ENCODE data around the gene RAD51B.

The RAD51B gene

DNA sequence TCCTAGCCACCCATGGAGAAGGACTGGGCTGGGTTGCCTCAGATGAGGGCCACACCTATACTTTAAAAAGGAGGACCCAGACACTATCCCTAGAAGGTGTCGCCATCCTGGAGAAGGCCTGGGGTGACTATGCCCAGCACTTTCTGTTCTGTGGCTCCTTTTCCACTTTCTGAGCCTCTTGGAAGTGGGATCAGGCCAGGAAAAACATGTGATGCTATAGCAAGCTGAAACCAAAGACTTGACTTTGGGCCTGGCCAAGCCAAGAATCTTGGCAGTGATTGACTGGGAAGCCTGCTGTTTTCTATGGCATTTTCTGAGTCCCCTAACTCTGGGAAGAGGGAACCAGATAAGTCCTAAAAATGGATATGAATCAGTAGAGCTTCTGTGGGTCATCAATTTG is 641.0 kb downstream of the RAD51B start:
- no peak for DNase-seq

- DNase-seq, result no peak
Measured at GRCh38 chr14:68461086-68461485, 641.5 kb downstream of the RAD51B start.

GRCh38 chr14:68462683-68463082 is 643.1 kb downstream of the RAD51B start:
- no peak for DNase-seq

DNA sequence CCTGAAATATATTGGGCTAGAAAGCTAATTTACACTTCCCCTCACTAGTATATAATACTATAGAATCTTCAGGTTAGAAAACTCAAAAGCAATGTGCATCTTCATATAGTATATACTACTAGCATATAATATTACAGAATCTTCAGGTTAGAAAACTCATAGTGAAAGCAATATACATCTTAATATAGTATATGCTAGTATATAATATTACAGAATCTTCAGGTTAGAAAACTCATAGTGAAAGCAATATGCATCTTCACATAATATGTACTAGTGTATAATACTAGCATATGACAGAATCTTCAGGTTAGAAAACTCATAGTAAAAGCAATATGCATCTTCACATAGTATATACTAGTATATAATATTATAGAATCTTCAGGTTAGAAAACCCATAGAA is 643.7 kb downstream of the RAD51B start:
- DNase-seq, result no peak

GRCh38 chr14:68463705-68464374 is 644.3 kb downstream of the RAD51B start:
- DNase-seq, result no peak

DNA sequence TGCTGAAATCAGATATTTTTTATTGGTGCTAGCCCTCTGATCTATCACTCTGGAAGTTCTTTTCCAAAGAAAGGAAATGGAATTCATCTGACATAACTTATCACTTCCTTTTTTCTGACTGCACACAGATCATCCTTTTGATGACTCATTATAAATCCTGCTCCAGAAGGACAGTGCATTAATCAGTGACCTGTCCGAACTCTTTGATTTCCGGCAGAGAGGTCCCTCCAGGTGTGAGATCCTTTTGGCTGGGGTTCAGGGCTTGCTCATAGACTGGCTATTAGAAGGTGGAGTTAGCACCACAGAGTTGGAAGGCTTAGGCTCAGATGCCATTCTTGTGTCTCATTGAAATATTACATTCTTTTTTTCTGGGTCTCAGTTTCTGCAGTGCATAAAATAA is 645.1 kb downstream of the RAD51B start:
- DNase-seq, result no peak

- DNase-seq, result no peak
Measured at GRCh38 chr14:68466491-68466977, 647.0 kb downstream of the RAD51B start.

- no peak for DNase-seq
Measured at GRCh38 chr14:68467425-68467824, 647.8 kb downstream of the RAD51B start.

- no peak for DNase-seq
Measured at GRCh38 chr14:68468437-68469207, 649.0 kb downstream of the RAD51B start.

GRCh38 chr14:68469208-68469713 is 649.7 kb downstream of the RAD51B start:
- no peak for DNase-seq

DNA sequence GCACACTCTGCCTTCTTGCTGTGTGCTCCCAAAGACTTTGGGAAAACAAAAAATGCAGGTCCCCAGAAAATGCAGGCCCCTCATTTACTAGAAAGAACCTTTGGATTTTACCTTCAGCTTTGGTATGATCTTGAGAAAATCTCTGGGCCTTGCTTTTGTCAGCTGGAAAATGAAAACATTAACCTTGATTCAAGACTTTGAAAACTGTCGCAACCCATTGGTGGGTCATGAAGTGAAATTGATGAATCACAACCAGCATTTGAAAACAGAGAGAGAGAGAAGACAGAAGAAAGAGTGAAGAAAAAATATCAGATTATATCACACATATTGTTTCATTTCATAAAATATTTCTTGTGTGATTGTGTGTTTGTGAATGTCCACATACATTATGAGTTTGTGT is 650.8 kb downstream of the RAD51B start:
- no peak for DNase-seq

GRCh38 chr14:68471029-68471963 is 651.7 kb downstream of the RAD51B start:
- no peak for DNase-seq

DNA sequence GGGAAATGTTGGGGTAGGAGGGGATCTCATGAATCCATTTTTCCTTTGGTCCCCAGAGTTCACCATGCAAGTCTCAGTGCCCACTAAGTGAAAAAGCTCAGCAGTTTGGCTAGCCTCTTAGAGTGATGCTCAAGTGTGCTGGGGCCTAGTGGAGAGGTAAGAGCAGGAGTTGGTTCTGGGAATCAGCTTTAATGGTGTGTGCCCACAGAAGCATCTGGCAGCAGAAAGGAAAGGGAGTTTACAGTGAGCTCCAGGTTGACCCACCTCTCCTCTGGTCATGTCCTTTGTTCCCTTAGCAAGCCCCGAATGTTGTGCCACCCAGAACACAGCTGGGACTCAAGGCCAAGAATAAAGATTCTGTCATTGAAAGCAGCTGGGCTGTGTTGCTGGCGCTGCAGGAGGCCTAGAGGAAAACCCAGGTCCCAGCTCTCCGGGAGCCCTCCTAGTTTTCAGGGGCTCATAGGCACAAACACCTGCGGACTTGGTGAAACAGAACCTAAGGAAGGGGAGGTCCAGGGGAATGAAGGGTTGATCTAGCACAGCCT is 652.5 kb downstream of the RAD51B start:
- DNase-seq, result no peak

DNA sequence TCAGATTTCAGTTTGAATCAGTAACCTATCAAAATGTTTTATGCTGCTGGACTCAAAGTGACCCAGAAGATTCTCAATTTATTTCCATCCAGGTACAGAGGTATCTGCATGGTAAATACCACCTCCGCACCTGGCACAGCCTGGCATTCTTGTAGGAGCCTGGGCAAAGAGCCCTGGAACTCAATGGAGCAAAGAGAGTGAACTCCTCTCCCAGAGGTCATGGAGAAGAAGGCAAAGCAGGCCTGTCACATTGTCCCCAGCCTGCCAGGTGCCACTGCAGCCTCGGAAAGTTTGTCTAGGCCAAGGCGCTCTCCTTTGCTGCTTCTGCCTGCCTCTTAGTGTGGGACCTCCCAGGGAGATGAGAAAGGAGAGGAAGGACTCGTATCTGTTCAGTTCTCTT is 653.5 kb downstream of the RAD51B start:
- no peak for DNase-seq

GRCh38 chr14:68473794-68474193 is 654.2 kb downstream of the RAD51B start:
- DNase-seq, result no peak

GRCh38 chr14:68474741-68475140 is 655.2 kb downstream of the RAD51B start:
- no peak for DNase-seq

- no peak for DNase-seq
Measured at GRCh38 chr14:68475802-68476201, 656.2 kb downstream of the RAD51B start.

DNA sequence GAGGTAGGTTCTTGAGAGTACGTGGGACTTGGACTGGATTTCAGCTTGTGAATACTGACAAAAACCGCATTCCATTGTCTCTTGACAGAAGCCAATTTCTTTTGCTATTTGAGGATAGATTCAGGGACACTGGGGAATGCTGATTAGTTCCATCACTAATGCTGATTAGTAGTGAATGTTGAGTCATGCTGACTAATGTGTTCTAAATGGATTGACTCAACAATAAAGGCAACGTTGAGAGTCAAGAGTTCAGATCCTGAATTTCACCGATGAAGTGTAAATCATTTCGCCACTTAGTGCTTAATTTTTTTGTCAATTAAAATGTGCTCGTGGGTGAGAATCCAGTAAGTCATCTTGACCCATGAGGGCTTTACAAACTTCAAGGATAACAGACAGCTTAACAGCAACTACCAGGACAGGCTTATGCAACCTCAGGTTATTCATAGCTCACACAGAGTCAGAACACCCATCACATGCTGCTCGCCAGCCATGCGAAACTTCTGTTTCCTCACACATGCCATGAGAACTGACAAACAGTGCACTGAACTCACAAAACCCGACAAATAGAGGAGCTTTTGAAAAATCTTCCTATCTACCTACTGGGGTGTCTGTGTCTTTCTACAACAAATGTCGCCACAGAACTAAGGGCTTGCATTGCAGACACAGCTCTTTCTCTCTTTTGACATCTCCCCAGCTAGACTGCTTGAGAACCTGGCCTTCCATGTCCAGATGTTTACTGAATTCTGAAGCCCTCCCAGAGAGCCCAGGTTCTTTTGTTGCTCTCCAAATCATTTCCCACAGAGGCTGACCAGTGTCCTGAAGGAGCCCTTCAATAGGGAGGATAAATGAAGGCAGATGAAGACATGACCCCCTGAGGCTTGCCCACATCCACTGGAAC is 656.9 kb downstream of the RAD51B start:
- no peak for DNase-seq

GRCh38 chr14:68477110-68477455 is 657.5 kb downstream of the RAD51B start:
- no peak for DNase-seq

GRCh38 chr14:68477461-68478085 is 658.0 kb downstream of the RAD51B start:
- DNase-seq, result no peak

- DNase-seq, result no peak
Measured at GRCh38 chr14:68479247-68479646, 659.7 kb downstream of the RAD51B start.

Data from GDM1 (cell line).